Breast epithelium (tissue), 3 donors: ENCODE data around the gene TOPBP1.

Experiments
- POLR2AphosphoS5 ChIP-seq, 3 donors: sonication (generic); formaldehyde crosslinking; IDR thresholded peaks; one replicate each; pipeline ENCODE4 v1.6.1; 2017; ENCODE audit warnings: antibody characterized with exemption in 3 of 3
- TF ChIP-seq, protein P1 (sequence below), 3 donors: fragments of 450-650 bp; IDR thresholded peaks; one replicate each; pipeline ENCODE4 v1.5.1; 2016 to 2017; ENCODE audit warnings: antibody characterized with exemption in 3 of 3, mild to moderate bottlenecking in 3 of 3, moderate library complexity in 3 of 3

DNA sequence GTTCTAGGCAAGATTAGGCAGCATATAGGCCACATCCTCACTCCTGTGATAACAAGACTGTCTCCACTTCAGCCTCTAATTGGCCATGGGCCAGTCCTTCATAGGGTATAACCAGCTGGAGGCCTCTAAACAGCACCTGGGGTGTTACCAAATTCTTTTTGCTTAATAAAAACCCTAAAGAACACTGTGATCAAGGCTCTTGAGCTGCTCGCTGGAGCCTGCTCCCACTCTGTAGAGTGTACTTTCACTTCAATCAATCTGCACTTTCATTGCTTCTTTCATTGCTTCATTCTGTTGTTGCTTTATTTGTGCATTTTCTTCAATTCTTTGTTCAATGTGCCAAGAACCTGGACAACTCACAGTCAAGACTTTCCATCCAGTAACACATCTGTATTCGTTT lies 36.2 kb upstream of the TOPBP1 start:
- no peak for TF ChIP-seq POLR2AphosphoS5 (IDR thresholded peaks at IDR 0.05)
- TF ChIP-seq, protein P1, sequence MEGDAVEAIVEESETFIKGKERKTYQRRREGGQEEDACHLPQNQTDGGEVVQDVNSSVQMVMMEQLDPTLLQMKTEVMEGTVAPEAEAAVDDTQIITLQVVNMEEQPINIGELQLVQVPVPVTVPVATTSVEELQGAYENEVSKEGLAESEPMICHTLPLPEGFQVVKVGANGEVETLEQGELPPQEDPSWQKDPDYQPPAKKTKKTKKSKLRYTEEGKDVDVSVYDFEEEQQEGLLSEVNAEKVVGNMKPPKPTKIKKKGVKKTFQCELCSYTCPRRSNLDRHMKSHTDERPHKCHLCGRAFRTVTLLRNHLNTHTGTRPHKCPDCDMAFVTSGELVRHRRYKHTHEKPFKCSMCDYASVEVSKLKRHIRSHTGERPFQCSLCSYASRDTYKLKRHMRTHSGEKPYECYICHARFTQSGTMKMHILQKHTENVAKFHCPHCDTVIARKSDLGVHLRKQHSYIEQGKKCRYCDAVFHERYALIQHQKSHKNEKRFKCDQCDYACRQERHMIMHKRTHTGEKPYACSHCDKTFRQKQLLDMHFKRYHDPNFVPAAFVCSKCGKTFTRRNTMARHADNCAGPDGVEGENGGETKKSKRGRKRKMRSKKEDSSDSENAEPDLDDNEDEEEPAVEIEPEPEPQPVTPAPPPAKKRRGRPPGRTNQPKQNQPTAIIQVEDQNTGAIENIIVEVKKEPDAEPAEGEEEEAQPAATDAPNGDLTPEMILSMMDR (IDR thresholded peaks at IDR 0.05): no peak
